Raji (cell line): Measurements from ENCODE around the gene HS3ST6.

ENCODE experiments used
- POLR2A ChIP-seq: IDR thresholded peaks from 2 replicates; pipeline ENCODE4 v1.6.1; 2011; ENCODE audit warnings: low read depth, low read length, control low read depth; ENCODE audit not compliant: insufficient read depth

Gene HS3ST6

DNA sequence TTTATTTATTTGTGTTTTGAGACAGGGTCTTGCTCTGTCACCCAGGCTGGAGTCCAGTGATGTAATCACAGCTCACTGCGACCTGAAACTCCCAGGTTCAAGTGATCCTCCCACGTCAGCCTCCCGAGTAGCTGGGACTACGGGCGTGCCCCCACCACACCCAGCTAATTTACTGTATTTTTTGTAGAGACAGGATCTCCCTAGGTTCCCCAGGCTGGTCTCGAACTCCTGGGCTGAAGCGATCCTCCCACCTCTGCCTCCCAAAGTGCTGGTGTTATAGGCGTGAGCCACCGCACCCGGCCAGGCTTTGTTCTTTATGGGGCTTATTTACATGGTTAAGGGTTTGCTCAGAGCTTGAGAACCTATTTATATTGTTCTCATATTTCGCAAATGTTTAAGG lies 40.4 kb downstream of the HS3ST6 start:
- no peak for TF ChIP-seq POLR2A

DNA sequence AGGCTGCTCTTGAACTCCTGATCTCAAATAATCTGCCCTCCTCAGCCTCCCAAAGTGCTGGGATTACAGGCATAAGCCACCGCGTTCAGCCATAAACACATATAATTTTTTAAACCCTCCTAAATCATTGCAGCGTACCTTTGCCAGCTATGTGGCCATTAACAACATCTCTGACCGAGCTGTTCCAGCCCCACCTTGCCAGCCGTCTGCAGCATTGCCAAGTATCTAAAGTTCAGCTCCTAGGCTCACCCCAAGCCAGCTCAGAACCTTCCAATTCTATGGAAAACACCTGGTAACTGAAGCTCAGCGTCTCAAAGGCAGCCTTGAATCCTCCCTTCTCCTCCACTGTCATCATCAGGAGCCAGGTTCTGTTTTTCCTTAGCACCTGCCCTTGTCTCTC lies 41.1 kb downstream of the HS3ST6 start:
- TF ChIP-seq POLR2A: no peak

DNA sequence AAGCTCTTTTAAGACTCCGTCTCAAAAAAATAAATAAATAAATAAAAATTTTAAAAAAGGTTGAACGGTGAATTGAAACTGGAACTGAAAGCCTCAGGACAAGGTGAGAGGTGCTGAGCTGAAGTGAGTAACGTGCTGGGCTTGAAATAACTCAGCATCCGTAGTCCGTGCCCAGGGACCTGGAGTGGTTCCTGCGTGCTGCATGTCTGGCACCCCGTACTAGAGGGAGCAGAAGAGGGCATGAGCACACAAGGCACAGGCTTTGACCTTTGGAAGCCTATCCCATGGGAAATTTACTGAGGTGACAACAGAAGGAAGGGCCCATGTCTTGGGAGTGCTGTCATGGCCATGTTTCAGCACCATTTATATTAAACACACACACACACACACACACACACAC lies 41.7 kb downstream of the HS3ST6 start:
- no peak for TF ChIP-seq POLR2A

DNA sequence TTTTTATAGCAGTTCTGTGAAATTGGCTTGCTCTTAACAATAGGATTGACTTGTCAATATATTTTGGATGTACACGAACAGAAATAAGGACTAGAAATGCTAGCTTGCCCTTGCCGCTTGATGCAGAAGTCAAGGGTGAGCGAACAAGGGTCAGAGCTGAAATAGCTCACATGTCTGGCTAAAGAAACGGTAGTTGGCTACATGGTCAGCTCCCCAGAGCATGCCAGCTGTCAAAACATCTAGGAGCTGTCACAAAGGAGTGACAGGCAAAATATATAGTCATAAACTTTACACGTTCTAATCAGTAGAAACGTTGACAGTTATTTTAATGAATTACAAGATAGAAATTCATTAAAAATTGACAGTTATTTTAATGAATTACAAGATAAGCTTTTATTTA lies 43.4 kb downstream of the HS3ST6 start:
- TF ChIP-seq POLR2A: no peak

DNA sequence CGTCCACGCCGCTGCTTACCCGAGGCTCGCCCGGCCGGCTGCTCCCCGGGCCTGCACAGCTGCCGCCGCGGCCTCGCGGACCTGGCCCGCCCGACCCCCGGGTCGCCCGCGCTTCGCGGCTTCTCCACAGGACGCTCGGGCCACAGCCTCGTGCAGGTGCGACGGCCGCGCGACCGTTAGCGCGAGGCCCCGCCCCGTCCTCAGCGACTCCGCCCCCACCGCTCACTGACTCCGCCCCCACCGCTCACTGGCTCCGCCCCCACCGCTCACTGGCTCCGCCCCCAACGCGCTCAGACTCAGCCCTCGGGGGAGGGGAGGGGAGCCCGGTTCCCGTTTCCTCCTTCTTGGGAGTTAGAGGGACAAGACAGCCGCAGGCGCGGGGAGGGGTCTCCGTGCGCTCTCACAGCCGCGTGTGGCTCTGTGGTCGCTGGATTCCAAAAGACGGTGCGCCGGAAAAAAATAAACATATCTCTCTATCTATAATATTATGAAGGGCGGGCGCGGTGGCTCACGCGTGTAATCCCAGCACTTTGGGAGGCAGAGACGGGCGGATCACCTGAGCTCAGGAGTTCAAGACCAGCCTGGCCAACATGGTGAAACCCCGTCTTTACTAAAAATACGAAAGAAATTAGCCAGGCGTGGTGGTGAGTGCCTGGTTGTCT lies 46.1 kb downstream of the HS3ST6 start, which contains the start of gene MEIOB:
Gene MEIOB (minus strand): TSS at position 191 of the 662 bp plus-strand sequence. CDS start 3,989 bp downstream, outside the sequence.
- no peak for TF ChIP-seq POLR2A

DNA sequence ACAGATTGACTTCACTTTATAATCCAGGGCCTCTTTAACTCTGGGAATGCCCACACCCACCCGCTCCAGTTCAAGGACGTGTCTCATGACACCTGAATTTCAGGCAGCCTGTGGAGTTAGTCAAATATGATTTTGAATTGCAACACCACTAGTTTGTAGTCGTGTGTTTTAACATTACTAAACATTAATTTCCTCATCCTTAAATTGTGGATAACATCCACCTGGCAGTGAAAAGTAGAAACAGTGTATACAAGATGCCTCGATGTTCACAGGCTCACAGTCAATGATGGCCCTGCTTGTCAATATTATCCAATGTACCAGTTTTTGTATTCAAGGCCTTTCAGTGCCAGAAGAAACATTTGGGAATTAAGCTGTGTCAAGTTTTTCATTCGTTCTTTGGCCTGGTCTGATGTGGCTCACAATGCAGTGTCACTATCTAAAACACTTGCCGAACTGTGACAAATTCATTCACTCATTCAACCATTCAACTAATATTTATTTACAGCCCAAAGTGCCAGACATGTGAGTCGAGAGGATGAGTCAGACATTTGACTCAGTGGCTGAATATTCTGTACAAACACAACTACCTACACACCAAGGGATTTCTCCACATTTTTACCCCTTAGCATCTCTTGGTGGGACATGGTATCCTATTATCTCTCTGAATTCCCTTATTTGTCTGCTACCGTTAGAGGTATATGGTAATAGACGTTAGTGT lies 47.7 kb downstream of the HS3ST6 start:
- no peak for TF ChIP-seq POLR2A

DNA sequence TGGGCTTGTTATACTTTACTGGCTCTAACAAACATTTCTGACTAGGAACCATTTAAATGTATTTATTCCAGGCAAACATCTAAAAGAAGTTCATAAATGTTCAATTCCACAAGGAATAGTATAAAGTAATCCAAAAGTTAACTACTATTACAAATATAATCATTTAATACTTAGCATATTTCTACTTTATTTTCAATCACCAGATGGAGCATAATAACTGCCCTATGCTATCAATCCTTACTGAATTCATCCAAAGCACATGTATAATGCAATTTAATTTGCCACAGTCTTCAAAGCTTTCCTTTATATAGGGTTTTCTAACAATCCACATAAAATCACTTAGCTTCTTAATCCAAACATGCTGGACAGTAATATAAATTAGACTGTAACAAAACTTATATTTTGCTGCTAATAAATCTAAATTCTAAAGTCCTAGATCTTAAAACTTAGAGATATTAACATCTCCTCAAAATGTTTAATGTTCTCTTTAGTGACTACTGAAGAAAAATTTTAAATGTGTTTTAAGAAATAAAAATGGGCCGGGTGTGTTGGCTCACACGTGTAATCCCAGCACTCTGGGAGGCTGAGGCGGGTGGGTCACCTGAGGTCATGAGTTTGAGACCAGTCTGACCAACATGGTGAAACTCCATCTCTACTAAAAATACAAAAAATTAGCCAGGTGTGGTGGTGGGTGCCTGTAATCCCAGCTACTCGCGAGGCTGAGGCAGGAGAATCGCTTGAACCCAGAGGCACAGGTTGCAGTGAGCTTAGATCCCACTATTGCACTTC lies 52.1 kb downstream of the HS3ST6 start:
- TF ChIP-seq POLR2A: no peak

DNA sequence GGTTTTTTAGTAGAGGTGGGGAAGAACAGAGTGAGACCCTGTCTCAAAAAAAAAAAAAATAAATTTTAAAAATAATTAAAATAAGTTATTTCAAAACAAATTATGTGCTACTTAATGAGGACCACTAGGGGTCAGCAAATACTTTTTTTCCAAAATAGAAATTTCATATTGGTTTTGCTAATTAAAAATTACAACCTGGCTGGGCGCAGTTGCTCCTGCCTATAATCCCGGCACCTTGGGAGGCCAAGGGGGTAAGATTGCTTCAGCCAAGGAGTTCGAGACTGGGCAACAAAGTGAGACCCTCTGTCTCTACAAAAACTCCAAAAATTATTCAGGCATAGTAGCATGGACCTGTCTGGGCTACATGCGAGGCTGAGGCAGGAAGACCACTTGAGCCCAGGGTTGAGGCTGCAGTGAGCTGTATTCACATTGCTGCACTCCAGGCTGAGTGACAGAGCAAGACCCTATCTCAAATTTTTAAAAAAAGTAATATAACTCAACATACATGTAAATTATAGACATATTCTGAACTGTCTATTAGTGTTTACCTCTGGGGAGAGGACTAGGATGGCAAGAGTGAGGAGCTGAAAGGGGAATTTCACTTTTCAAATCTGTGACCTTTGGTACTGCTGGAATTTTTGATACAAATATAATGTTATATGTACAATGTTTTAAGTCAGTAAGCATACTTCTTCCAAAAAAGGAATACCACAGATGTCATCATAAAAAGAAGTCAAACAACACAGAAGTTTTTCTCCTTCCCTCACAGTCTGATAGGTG lies 54.3 kb downstream of the HS3ST6 start:
- TF ChIP-seq POLR2A: no peak

DNA sequence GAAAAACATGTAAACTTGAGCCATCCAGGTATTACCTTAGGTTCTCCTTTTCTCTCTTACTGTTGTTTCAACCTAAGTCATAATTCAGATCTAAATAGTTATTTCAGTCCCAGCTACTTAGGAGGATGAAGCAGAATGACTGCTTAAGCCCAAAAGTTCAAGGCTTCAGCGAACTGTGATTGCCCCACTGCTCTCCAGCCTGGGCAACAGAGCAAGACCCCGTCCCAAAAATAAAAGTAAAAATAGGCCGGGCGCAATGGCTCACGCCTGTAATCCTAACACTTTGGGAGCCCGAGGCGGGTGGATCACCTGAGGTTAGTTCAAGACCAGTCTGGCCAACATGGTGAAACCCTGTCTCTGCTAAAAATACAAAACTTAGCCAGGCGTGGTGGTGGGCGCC lies 55.8 kb downstream of the HS3ST6 start:
- no peak for TF ChIP-seq POLR2A

DNA sequence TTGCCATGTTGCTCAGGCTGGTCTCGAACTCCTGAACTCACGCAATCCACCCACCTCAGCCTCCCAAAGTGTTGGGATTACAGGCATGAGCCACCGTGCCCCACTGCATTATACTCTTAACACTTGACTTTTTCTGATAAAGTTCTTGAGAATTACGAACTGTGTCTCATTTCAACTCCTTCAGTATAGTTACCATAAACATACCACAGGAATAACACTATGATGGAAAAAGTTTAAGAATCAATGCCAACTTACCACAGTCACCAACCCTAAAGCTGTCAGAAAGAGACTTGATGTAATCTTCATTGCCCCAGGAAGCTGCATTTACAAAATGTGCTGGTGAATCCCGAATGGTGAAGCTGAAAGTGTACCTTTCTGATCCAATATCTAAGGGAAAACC lies 56.5 kb downstream of the HS3ST6 start:
- TF ChIP-seq POLR2A: no peak
